ENCODE data around the gene TMEM238L.

TMEM238L gene

GRCh38 chr17:10838682-10839081, 34.8 kb upstream of the TMEM238L start:
- no peaks in the 10 kb centered on the region for H3K36me3 ChIP-seq (ENCODE audit: insufficient read depth, low read length)
- H3K4me3 ChIP-seq (ENCODE audit: low read length, poor library complexity, severe bottlenecking) = no peak overlapping the region
- no peak overlapping the region for H3K9ac ChIP-seq (ENCODE audit: low read depth, low read length, poor library complexity, severe bottlenecking)
- H4K20me1 ChIP-seq (ENCODE audit: insufficient read depth, low read length, poor library complexity, severe bottlenecking) = no peaks in the 10 kb centered on the region
- H3K4me2 ChIP-seq (ENCODE audit: low read depth, low read length, poor library complexity, severe bottlenecking) = no peak overlapping the region
- TF ChIP-seq CTCF (conservative IDR thresholded peaks at IDR 0.05; ENCODE audit: low read length) (no peak), EZH2phosphoT487 (IDR thresholded peaks at IDR 0.05; ENCODE audit: borderline replicate concordance) (no peak)
- H3K27me3 ChIP-seq (ENCODE audit: insufficient read depth, low read length, poor library complexity, severe bottlenecking) = no peaks in the 10 kb centered on the region
- peaks cover 4% of the 10 kb centered on the region for H3K4me1 ChIP-seq (ENCODE audit: insufficient read depth, low read length, poor library complexity, severe bottlenecking)
- no peaks in the 10 kb centered on the region for H3K9me2 ChIP-seq (replicated peaks; ENCODE audit: low read depth, low read length)
- H3K9me3 ChIP-seq (ENCODE audit: insufficient read depth, low read depth, low read length) = no peaks in the 10 kb centered on the region
- no peak overlapping the region for H2AFZ ChIP-seq (ENCODE audit: low read length)
- H3K79me2 ChIP-seq (ENCODE audit: insufficient read depth, low read length) = no peaks in the 10 kb centered on the region
- no peaks in the 10 kb centered on the region for H3F3A ChIP-seq (ENCODE audit: low read depth)

GRCh38 chr17:10837921-10838320, 34.0 kb upstream of the TMEM238L start, which contains the start of gene PIRT:
PIRT (minus strand) TSS chr17:10838087; CDS start chr17:10825645, 12,442 bp downstream.
- H3K4me3 ChIP-seq (ENCODE audit: low read length, poor library complexity, severe bottlenecking) = no peak within 1 kb of the TSS
- no peak within 1 kb of the TSS for H3K9ac ChIP-seq (ENCODE audit: low read depth, low read length, poor library complexity, severe bottlenecking)
- H4K20me1 ChIP-seq (ENCODE audit: insufficient read depth, low read length, poor library complexity, severe bottlenecking) = no peaks in the 10 kb centered on the region
- H3K27me3 ChIP-seq (ENCODE audit: insufficient read depth, low read length, poor library complexity, severe bottlenecking) = no peaks in the 10 kb centered on the region
- TF ChIP-seq EZH2phosphoT487 (IDR thresholded peaks at IDR 0.05; ENCODE audit: borderline replicate concordance) (no peak), CTCF (conservative IDR thresholded peaks at IDR 0.05; ENCODE audit: low read length) (no peak)
- no peaks in the 10 kb centered on the region for H3K36me3 ChIP-seq (ENCODE audit: insufficient read depth, low read length)
- H3K79me2 ChIP-seq (ENCODE audit: insufficient read depth, low read length) = no peaks in the 10 kb centered on the region
- H2AFZ ChIP-seq (ENCODE audit: low read length) = no peak within 1 kb of the TSS; the same call in 1 of the 2 replicates
- no peaks in the 10 kb centered on the region for H3F3A ChIP-seq (ENCODE audit: low read depth)
- H3K4me2 ChIP-seq (ENCODE audit: low read depth, low read length, poor library complexity, severe bottlenecking) = no peak within 1 kb of the TSS
- no peaks in the 10 kb centered on the region for H3K9me2 ChIP-seq (replicated peaks; ENCODE audit: low read depth, low read length)
- H3K4me1 ChIP-seq (ENCODE audit: insufficient read depth, low read length, poor library complexity, severe bottlenecking) = no peaks in the 10 kb centered on the region
- no peaks in the 10 kb centered on the region for H3K9me3 ChIP-seq (ENCODE audit: insufficient read depth, low read depth, low read length)

GRCh38 chr17:10836966-10837590, 33.2 kb upstream of the TMEM238L start:
- no peak overlapping the region for H2AFZ ChIP-seq (ENCODE audit: low read length)
- no peaks in the 10 kb centered on the region for H3K4me1 ChIP-seq (ENCODE audit: insufficient read depth, low read length, poor library complexity, severe bottlenecking)
- no peaks in the 10 kb centered on the region for H3F3A ChIP-seq (ENCODE audit: low read depth)
- no peaks in the 10 kb centered on the region for H3K27me3 ChIP-seq (ENCODE audit: insufficient read depth, low read length, poor library complexity, severe bottlenecking)
- no peak overlapping the region for H3K9ac ChIP-seq (ENCODE audit: low read depth, low read length, poor library complexity, severe bottlenecking)
- H3K4me2 ChIP-seq (ENCODE audit: low read depth, low read length, poor library complexity, severe bottlenecking) = no peak overlapping the region
- H3K36me3 ChIP-seq (ENCODE audit: insufficient read depth, low read length) = no peaks in the 10 kb centered on the region
- H4K20me1 ChIP-seq (ENCODE audit: insufficient read depth, low read length, poor library complexity, severe bottlenecking) = no peaks in the 10 kb centered on the region
- H3K4me3 ChIP-seq (ENCODE audit: low read length, poor library complexity, severe bottlenecking) = no peak overlapping the region
- no peaks in the 10 kb centered on the region for H3K79me2 ChIP-seq (ENCODE audit: insufficient read depth, low read length)
- no peaks in the 10 kb centered on the region for H3K9me3 ChIP-seq (ENCODE audit: insufficient read depth, low read depth, low read length)
- H3K9me2 ChIP-seq (replicated peaks; ENCODE audit: low read depth, low read length) = no peaks in the 10 kb centered on the region
- TF ChIP-seq CTCF (conservative IDR thresholded peaks at IDR 0.05; ENCODE audit: low read length) (no peak), EZH2phosphoT487 (IDR thresholded peaks at IDR 0.05; ENCODE audit: borderline replicate concordance) (no peak)
